ENCODE measurements around the gene CYP1B1. TPM values are rescaled to one million over a fixed set of nuclear protein-coding genes. Genes with fewer than 3 reads are reported as not detected.

The CYP1B1 gene
- total RNA-seq, 1 experiment from 2014 or later: 4.2 TPM

DNA sequence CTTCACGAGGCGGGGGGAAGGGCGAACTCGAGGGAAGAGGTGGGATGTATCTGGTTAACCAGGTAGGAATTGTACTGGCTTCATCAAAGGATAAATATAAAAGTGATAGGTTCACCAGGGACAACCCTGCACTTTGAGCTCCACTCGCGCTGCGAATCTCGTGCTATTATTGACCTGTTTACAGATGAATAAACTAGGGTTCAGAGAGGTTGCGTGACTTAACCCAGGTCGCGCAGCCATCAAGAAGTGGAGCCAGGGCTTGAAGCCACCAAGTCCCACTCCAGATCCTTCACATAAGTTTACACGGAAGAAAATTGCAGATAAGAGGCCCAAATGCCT, 1.4 kb upstream of the CYP1B1 start:
- no peak for ATAC-seq
- Mint-ChIP-seq H3K9me3 (no peaks in the 10 kb centered on the region), H3K27me3 (ENCODE audit: low read depth) (peaks cover 64% of the 10 kb centered on the region), H3K36me3 (0 out of 2 replicates have a peak, but pooled peaks cover 3% of the 10 kb centered on the region), H3K27ac (no peak overlapping the region), H3K4me1 (peaks cover 76% of the 10 kb centered on the region), H3K4me3 (peak overlapping the region; percentile 61)
- TF ChIP-seq, protein P1, sequence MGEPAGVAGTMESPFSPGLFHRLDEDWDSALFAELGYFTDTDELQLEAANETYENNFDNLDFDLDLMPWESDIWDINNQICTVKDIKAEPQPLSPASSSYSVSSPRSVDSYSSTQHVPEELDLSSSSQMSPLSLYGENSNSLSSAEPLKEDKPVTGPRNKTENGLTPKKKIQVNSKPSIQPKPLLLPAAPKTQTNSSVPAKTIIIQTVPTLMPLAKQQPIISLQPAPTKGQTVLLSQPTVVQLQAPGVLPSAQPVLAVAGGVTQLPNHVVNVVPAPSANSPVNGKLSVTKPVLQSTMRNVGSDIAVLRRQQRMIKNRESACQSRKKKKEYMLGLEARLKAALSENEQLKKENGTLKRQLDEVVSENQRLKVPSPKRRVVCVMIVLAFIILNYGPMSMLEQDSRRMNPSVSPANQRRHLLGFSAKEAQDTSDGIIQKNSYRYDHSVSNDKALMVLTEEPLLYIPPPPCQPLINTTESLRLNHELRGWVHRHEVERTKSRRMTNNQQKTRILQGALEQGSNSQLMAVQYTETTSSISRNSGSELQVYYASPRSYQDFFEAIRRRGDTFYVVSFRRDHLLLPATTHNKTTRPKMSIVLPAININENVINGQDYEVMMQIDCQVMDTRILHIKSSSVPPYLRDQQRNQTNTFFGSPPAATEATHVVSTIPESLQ (CRISPR knock-in tag; IDR thresholded peaks at IDR 0.05): no peak
- no peak for TF ChIP-seq TCF7 (CRISPR knock-in tag; IDR thresholded peaks at IDR 0.05; ENCODE audit: low read depth)
- no peak for TF ChIP-seq GABPB1 (CRISPR knock-in tag; IDR thresholded peaks at IDR 0.05)
- no peak for TF ChIP-seq NFE2L1 (CRISPR knock-in tag; IDR thresholded peaks at IDR 0.05)
- TF ChIP-seq, protein P2, sequence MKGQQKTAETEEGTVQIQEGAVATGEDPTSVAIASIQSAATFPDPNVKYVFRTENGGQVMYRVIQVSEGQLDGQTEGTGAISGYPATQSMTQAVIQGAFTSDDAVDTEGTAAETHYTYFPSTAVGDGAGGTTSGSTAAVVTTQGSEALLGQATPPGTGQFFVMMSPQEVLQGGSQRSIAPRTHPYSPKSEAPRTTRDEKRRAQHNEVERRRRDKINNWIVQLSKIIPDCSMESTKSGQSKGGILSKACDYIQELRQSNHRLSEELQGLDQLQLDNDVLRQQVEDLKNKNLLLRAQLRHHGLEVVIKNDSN (CRISPR knock-in tag; IDR thresholded peaks at IDR 0.05): no peak
- TF ChIP-seq SP1 (CRISPR knock-in tag; conservative IDR thresholded peaks at IDR 0.05): no peak
- TF ChIP-seq, protein P3, sequence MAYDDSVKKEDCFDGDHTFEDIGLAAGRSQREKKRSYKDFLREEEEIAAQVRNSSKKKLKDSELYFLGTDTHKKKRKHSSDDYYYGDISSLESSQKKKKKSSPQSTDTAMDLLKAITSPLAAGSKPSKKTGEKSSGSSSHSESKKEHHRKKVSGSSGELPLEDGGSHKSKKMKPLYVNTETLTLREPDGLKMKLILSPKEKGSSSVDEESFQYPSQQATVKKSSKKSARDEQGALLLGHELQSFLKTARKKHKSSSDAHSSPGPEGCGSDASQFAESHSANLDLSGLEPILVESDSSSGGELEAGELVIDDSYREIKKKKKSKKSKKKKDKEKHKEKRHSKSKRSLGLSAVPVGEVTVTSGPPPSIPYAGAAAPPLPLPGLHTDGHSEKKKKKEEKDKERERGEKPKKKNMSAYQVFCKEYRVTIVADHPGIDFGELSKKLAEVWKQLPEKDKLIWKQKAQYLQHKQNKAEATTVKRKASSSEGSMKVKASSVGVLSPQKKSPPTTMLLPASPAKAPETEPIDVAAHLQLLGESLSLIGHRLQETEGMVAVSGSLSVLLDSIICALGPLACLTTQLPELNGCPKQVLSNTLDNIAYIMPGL (CRISPR knock-in tag; IDR thresholded peaks at IDR 0.05): no peak
- no peak for DNase-seq (ENCODE audit: low spot score)
- CTCF ChIA-PET: interaction anchor here (0.5 to 5.4 kb wide), 21 partner anchors 9 to 445 kb away, joined by 3 to 49 read pairs (median 6); partner anchors contain the start of genes ATL2 and RMDN2
- POLR2A ChIA-PET: interaction anchor here (1.2 to 1.3 kb wide), 2 partner anchors 30 to 84 kb away, joined by 3 to 5 read pairs; no protein-coding TSS in a partner anchor

DNA sequence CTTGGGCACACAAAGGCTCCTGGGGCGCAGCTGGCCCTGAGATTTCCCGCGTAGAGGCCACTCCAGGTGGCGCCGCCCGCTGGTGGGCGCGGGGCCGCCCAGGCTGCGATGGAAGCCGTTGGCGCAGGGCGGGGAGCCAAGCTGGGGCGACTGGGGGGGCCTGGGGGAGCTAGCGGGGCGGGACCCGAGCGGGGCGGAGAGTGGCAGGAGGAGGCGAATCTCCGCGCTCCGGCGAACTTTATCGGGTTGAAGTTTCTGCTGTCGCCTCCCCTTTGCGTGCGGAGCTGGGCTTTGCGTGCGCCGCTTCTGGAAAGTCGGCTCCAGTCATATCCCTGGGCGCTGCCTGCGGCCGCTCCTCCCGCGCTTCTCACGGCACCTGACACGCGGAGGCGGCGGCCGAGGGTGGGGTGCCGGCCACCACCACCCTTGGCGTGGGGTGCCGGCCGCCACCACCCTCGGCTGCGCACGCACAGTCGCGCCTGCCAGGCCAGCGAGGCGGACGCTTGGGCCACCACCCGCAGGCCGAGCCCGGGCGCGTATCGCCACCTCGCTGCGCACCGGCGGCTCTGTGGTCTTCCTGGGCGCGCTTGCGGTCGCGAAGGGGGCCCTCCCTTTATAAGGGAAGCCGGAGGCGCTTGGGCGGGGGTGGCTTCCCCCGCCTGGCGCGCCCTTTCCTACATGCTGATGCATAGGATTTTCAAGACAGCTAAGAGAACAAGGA, 919 bp upstream of the CYP1B1 start:
- ChIA-PET CTCF (interaction anchor here (0.5 to 5.4 kb wide), 43 partner anchors 8 to 445 kb away, joined by 3 to 49 read pairs (median 4); partner anchors contain the start of genes ATL2 and RMDN2), POLR2A (interaction anchor here (0.6 to 1.3 kb wide), 4 partner anchors 21 to 84 kb away, joined by 3 to 5 read pairs (median 4); no protein-coding TSS in a partner anchor)
- Mint-ChIP-seq H3K27me3 (ENCODE audit: low read depth) (peaks cover 69% of the 10 kb centered on the region), H3K36me3 (0 out of 2 replicates have a peak, but pooled peaks cover 3% of the 10 kb centered on the region), H3K4me1 (peaks cover 73% of the 10 kb centered on the region), H3K4me3 (peak overlapping the region; percentile 73), H3K9me3 (no peaks in the 10 kb centered on the region), H3K27ac (no peak overlapping the region)
- DNase-seq (ENCODE audit: low spot score) (peak; percentile 75), ATAC-seq (peak; percentile 13)
- TF ChIP-seq OVOL2 (CRISPR knock-in tag; IDR thresholded peaks at IDR 0.05; ENCODE audit: borderline replicate concordance) (no peak), ZNF423 (CRISPR knock-in tag; IDR thresholded peaks at IDR 0.05) (peak; percentile 97), FOXP1 (CRISPR knock-in tag; IDR thresholded peaks at IDR 0.05; ENCODE audit: borderline replicate concordance) (peak; percentile 3; the same call in 1 of the 2 replicates), KAT7 (CRISPR knock-in tag; IDR thresholded peaks at IDR 0.05; ENCODE audit: borderline replicate concordance) (0 out of 2 replicates have a peak, but pooled peaks have one; percentile 23)
- TF ChIP-seq, protein P4, sequence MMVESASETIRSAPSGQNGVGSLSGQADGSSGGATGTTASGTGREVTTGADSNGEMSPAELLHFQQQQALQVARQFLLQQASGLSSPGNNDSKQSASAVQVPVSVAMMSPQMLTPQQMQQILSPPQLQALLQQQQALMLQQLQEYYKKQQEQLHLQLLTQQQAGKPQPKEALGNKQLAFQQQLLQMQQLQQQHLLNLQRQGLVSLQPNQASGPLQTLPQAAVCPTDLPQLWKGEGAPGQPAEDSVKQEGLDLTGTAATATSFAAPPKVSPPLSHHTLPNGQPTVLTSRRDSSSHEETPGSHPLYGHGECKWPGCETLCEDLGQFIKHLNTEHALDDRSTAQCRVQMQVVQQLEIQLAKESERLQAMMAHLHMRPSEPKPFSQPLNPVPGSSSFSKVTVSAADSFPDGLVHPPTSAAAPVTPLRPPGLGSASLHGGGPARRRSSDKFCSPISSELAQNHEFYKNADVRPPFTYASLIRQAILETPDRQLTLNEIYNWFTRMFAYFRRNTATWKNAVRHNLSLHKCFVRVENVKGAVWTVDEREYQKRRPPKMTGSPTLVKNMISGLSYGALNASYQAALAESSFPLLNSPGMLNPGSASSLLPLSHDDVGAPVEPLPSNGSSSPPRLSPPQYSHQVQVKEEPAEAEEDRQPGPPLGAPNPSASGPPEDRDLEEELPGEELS (CRISPR knock-in tag; IDR thresholded peaks at IDR 0.05): no peak; the same call in 1 of the 2 replicates
- TF ChIP-seq, protein P3 (CRISPR knock-in tag; IDR thresholded peaks at IDR 0.05): peak; percentile 75

Measured in WTC11 (cell line).